DND-41 (cell line): ENCODE results near the gene EYS.

Experiments used
- ATAC-seq: fragments of 200-7000 bp; cut with Tn5 transposase; 3 replicates; pipeline ENCODE4 v1.9.1; 2021; ENCODE audit warnings: low read depth; ENCODE audit not compliant: insufficient read depth
- DNase-seq: peaks from one replicate; pipeline ENCODE4 v3.0.0-alpha.2; 2020
- H2AFZ ChIP-seq: 2 replicates; pipeline ENCODE4 v1.6.0; 2012; ENCODE audit warnings: low read depth, low read length
- H3K27ac ChIP-seq: 2 replicates; pipeline ENCODE4 v1.5.1; 2012; ENCODE audit warnings: low read length, inconsistent platforms
- H3K27me3 ChIP-seq: fragments of 200-600 bp; sonication (generic); 2 replicates; pipeline ENCODE4 v1.6.0; 2012; ENCODE audit warnings: low read length, mild to moderate bottlenecking, inconsistent platforms; ENCODE audit not compliant: insufficient read depth, poor library complexity
- H3K36me3 ChIP-seq: 2 replicates; pipeline ENCODE4 v1.5.1; 2012; ENCODE audit warnings: low read length, inconsistent platforms; ENCODE audit not compliant: insufficient read depth
- H3K4me1 ChIP-seq: 2 replicates; pipeline ENCODE4 v1.5.1; 2012; ENCODE audit warnings: mild to moderate bottlenecking, low read length; ENCODE audit not compliant: insufficient read depth
- H3K4me2 ChIP-seq: 2 replicates; pipeline ENCODE4 v1.6.0; 2012; ENCODE audit warnings: mild to moderate bottlenecking, moderate library complexity, low read length, inconsistent platforms; ENCODE audit not compliant: insufficient read depth
- H3K4me3 ChIP-seq, 2 experiments: fragments of 200-600 bp in 1 of 2; shearing (Covaris generic) in 1 of 2; 2 replicates each; pipeline ENCODE4 v1.5.1; 2012 to 2016; ENCODE audit warnings: inconsistent platforms in 2 of 2, low read length in 2 of 2, mild to moderate bottlenecking in 2 of 2, low read depth in 1 of 2, moderate library complexity in 1 of 2
- H3K79me2 ChIP-seq: 2 replicates; pipeline ENCODE4 v1.6.0; 2012; ENCODE audit warnings: low read length, inconsistent platforms; ENCODE audit not compliant: insufficient read depth
- H3K9ac ChIP-seq: 2 replicates; pipeline ENCODE4 v1.6.0; 2012; ENCODE audit warnings: low read depth, mild to moderate bottlenecking, inconsistent platforms, low read length, moderate library complexity
- H3K9me3 ChIP-seq: 2 replicates; pipeline ENCODE4 v1.5.1; 2012; ENCODE audit warnings: low read length, moderate library complexity, mild to moderate bottlenecking, inconsistent platforms; ENCODE audit not compliant: insufficient read depth, severe bottlenecking
- H4K20me1 ChIP-seq: 2 replicates; pipeline ENCODE4 v1.6.0; 2012; ENCODE audit warnings: low read length; ENCODE audit not compliant: insufficient read depth
- CTCF ChIP-seq: IDR thresholded peaks from 2 replicates; pipeline ENCODE4 v1.5.1; 2012; ENCODE audit warnings: borderline replicate concordance, low read length, moderate library complexity, mild to moderate bottlenecking; ENCODE audit not compliant: poor library complexity, severe bottlenecking; ENCODE audit errors: extremely low read depth
- EZH2 ChIP-seq: IDR thresholded peaks from 3 replicates; pipeline ENCODE4 v1.6.1; 2012; ENCODE audit warnings: borderline replicate concordance, low read depth, mild to moderate bottlenecking, moderate library complexity, low read length, inconsistent platforms; ENCODE audit not compliant: severe bottlenecking

EYS gene

GRCh38 chr6:64896939-64897338 is 810.1 kb downstream of the EYS start:
- Histone ChIP-seq H4K20me1 (no peaks in the 10 kb centered on the region), H3K4me1 (no peaks in the 10 kb centered on the region), H3K9ac (no peak overlapping the region), H3K4me3 (no peak overlapping the region), H3K79me2 (no peaks in the 10 kb centered on the region), H3K9me3 (no peaks in the 10 kb centered on the region), H3K36me3 (no peaks in the 10 kb centered on the region), H2AFZ (no peak overlapping the region), H3K27ac (no peak overlapping the region), H3K4me2 (no peak overlapping the region), H3K27me3 (no peaks in the 10 kb centered on the region)
- no peak for ATAC-seq
- TF ChIP-seq CTCF (no peak), EZH2 (no peak)
- no peak for DNase-seq

GRCh38 chr6:64895945-64896344 is 811.1 kb downstream of the EYS start:
- no peaks in the 10 kb centered on the region for H3K9me3 ChIP-seq
- H3K27me3 ChIP-seq, result no peaks in the 10 kb centered on the region
- H3K4me1 ChIP-seq, result no peaks in the 10 kb centered on the region
- no peak overlapping the region for H3K27ac ChIP-seq
- H3K4me3 ChIP-seq, result no peak overlapping the region
- TF ChIP-seq CTCF, result no peak
- TF ChIP-seq EZH2, result no peak
- H4K20me1 ChIP-seq, result no peaks in the 10 kb centered on the region
- H3K79me2 ChIP-seq, result no peaks in the 10 kb centered on the region
- no peak for ATAC-seq
- no peaks in the 10 kb centered on the region for H3K36me3 ChIP-seq
- H3K9ac ChIP-seq, result no peak overlapping the region
- H3K4me2 ChIP-seq, result no peak overlapping the region
- DNase-seq, result no peak
- no peak overlapping the region for H2AFZ ChIP-seq

- Histone ChIP-seq H3K36me3 (no peaks in the 10 kb centered on the region), H3K27me3 (no peaks in the 10 kb centered on the region), H4K20me1 (no peaks in the 10 kb centered on the region), H3K9ac (no peak overlapping the region), H3K79me2 (no peaks in the 10 kb centered on the region), H3K4me2 (no peak overlapping the region), H3K4me3 (no peak overlapping the region), H3K27ac (no peak overlapping the region), H3K4me1 (no peaks in the 10 kb centered on the region), H3K9me3 (no peaks in the 10 kb centered on the region), H2AFZ (no peak overlapping the region)
- no peak for ATAC-seq
- DNase-seq, result no peak
- TF ChIP-seq EZH2 (no peak), CTCF (no peak)
These were observed 816.4 kb downstream of the EYS start for GRCh38 chr6:64890609-64891008.

- H3K9ac ChIP-seq, result no peak overlapping the region
- H3K79me2 ChIP-seq, result no peaks in the 10 kb centered on the region
- H3K4me1 ChIP-seq, result no peaks in the 10 kb centered on the region
- no peaks in the 10 kb centered on the region for H3K27me3 ChIP-seq
- H4K20me1 ChIP-seq, result no peaks in the 10 kb centered on the region
- no peak overlapping the region for H3K4me3 ChIP-seq
- TF ChIP-seq EZH2, result no peak
- TF ChIP-seq CTCF, result no peak
- no peak for ATAC-seq
- H3K9me3 ChIP-seq, result no peaks in the 10 kb centered on the region
- no peak overlapping the region for H3K27ac ChIP-seq
- no peak for DNase-seq
- no peak overlapping the region for H3K4me2 ChIP-seq
- H3K36me3 ChIP-seq, result no peaks in the 10 kb centered on the region
- no peak overlapping the region for H2AFZ ChIP-seq
These were observed 817.9 kb downstream of the EYS start for GRCh38 chr6:64889144-64889543.
